ENCODE results near the gene FRMD4A.

Gene FRMD4A

GRCh38 chr10:13972609-13973008 is 358.1 kb downstream of the FRMD4A start:
- Histone ChIP-seq H3K27ac (no peak overlapping the region), H3K9me3 (no peaks in the 10 kb centered on the region), H3K27me3 (peaks cover 9% of the 10 kb centered on the region), H3K4me3 (ENCODE audit: low read depth in 1 of 2, low read length in 1 of 2) (no peak overlapping the region), H3K4me1 (ENCODE audit: control insufficient read depth in 1 of 2, insufficient read depth in 1 of 2, low read depth in 1 of 2, low read length in 1 of 2) (no peaks in the 10 kb centered on the region), H3K36me3 (no peaks in the 10 kb centered on the region)
- no peak for TF ChIP-seq CTCF (IDR thresholded peaks at IDR 0.05)

- H3K4me3 ChIP-seq (ENCODE audit: low read depth in 1 of 2, low read length in 1 of 2) = no peak overlapping the region
- no peak for TF ChIP-seq CTCF (IDR thresholded peaks at IDR 0.05)
- no peak overlapping the region for H3K27ac ChIP-seq
These were observed 358.9 kb downstream of the FRMD4A start for GRCh38 chr10:13971601-13972475.

GRCh38 chr10:13970957-13971353 is 359.8 kb downstream of the FRMD4A start:
- Histone ChIP-seq H3K4me1 (ENCODE audit: control insufficient read depth in 1 of 2, insufficient read depth in 1 of 2, low read depth in 1 of 2, low read length in 1 of 2) (no peaks in the 10 kb centered on the region), H3K4me3 (ENCODE audit: low read depth in 1 of 2, low read length in 1 of 2) (no peak overlapping the region), H3K27ac (no peak overlapping the region), H3K36me3 (no peaks in the 10 kb centered on the region), H3K9me3 (no peaks in the 10 kb centered on the region), H3K27me3 (peaks cover 4% of the 10 kb centered on the region)
- TF ChIP-seq CTCF (IDR thresholded peaks at IDR 0.05) = no peak

More at GRCh38 chr10:13971601-13972475, 358.9 kb downstream of the FRMD4A start:
- no peaks in the 10 kb centered on the region for H3K36me3 ChIP-seq
- no peaks in the 10 kb centered on the region for H3K4me1 ChIP-seq (ENCODE audit: control insufficient read depth in 1 of 2, insufficient read depth in 1 of 2, low read depth in 1 of 2, low read length in 1 of 2)
- no peaks in the 10 kb centered on the region for H3K9me3 ChIP-seq
- H3K27me3 ChIP-seq = peaks cover 9% of the 10 kb centered on the region

GRCh38 chr10:13970236-13970956 is 360.3 kb downstream of the FRMD4A start:
- no peak overlapping the region for H3K27ac ChIP-seq
- no peaks in the 10 kb centered on the region for H3K36me3 ChIP-seq

GRCh38 chr10:13969792-13970140 is 361.0 kb downstream of the FRMD4A start:
- TF ChIP-seq CTCF (IDR thresholded peaks at IDR 0.05) = no peak
- Histone ChIP-seq H3K36me3 (no peaks in the 10 kb centered on the region), H3K9me3 (no peaks in the 10 kb centered on the region), H3K27ac (no peak overlapping the region), H3K4me1 (ENCODE audit: control insufficient read depth in 1 of 2, insufficient read depth in 1 of 2, low read depth in 1 of 2, low read length in 1 of 2) (no peaks in the 10 kb centered on the region), H3K4me3 (ENCODE audit: low read depth in 1 of 2, low read length in 1 of 2) (no peak overlapping the region), H3K27me3 (peaks cover 6% of the 10 kb centered on the region)

More at GRCh38 chr10:13970236-13970956, 360.3 kb downstream of the FRMD4A start:
- Histone ChIP-seq H3K9me3 (no peaks in the 10 kb centered on the region), H3K27me3 (peaks cover 1% of the 10 kb centered on the region), H3K4me1 (ENCODE audit: control insufficient read depth in 1 of 2, insufficient read depth in 1 of 2, low read depth in 1 of 2, low read length in 1 of 2) (no peaks in the 10 kb centered on the region), H3K4me3 (ENCODE audit: low read depth in 1 of 2, low read length in 1 of 2) (no peak overlapping the region)
- TF ChIP-seq CTCF (IDR thresholded peaks at IDR 0.05) = no peak
